ENCODE measurements around the gene VIL1. TPM values are rescaled to one million over a fixed set of nuclear protein-coding genes. Genes with fewer than 3 reads are reported as not detected.

Gene VIL1
- total and polyA plus RNA-seq, 2 of the 13 experiments (the other 11 are each of a cell fraction or from before 2014, with no cell fraction given), result 287 to 301 TPM

- TF ChIP-seq, protein P1, sequence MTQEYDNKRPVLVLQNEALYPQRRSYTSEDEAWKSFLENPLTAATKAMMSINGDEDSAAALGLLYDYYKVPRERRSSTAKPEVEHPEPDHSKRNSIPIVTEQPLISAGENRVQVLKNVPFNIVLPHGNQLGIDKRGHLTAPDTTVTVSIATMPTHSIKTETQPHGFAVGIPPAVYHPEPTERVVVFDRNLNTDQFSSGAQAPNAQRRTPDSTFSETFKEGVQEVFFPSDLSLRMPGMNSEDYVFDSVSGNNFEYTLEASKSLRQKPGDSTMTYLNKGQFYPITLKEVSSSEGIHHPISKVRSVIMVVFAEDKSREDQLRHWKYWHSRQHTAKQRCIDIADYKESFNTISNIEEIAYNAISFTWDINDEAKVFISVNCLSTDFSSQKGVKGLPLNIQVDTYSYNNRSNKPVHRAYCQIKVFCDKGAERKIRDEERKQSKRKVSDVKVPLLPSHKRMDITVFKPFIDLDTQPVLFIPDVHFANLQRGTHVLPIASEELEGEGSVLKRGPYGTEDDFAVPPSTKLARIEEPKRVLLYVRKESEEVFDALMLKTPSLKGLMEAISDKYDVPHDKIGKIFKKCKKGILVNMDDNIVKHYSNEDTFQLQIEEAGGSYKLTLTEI (CRISPR knock-in tag; conservative IDR thresholded peaks at IDR 0.05), result no peak
- peak; percentile 89; the same call in 1 of the 2 replicates for TF ChIP-seq FIP1L1 (IDR thresholded peaks at IDR 0.05; ENCODE audit: borderline replicate concordance, insufficient read depth, low read depth, low read length)
- TF ChIP-seq ATF1 (CRISPR knock-in tag; IDR thresholded peaks at IDR 0.05), result peak; percentile 58
- TF ChIP-seq LRRFIP1 (CRISPR knock-in tag; conservative IDR thresholded peaks at IDR 0.05), result no peak
- TF ChIP-seq HDAC6 (IDR thresholded peaks at IDR 0.05; ENCODE audit: low read depth, low read length), result 0 out of 2 replicates have a peak, but pooled peaks have one; percentile 46
- TF ChIP-seq ZNF431 (CRISPR knock-in tag; IDR thresholded peaks at IDR 0.05; ENCODE audit: borderline replicate concordance, low read depth), result peak; percentile 72; the same call in 1 of the 2 replicates
- no peak for TF ChIP-seq CENPX (CRISPR knock-in tag; IDR thresholded peaks at IDR 0.05)
- no peak for TF ChIP-seq ZNF280B (CRISPR knock-in tag; IDR thresholded peaks at IDR 0.05; ENCODE audit: borderline replicate concordance)
- TF ChIP-seq MEIS1 (CRISPR knock-in tag; IDR thresholded peaks at IDR 0.05; ENCODE audit: borderline replicate concordance), result no peak; the same call in 1 of the 2 replicates
- TF ChIP-seq ZNF605 (CRISPR knock-in tag; IDR thresholded peaks at IDR 0.05), result peak; percentile 91; the same call in 1 of the 2 replicates
- TF ChIP-seq ZXDC (CRISPR knock-in tag; IDR thresholded peaks at IDR 0.05), result no peak
- TF ChIP-seq SPEN (CRISPR knock-in tag; IDR thresholded peaks at IDR 0.05; ENCODE audit: low read depth), result peak; percentile 82
- TF ChIP-seq ZNF549 (CRISPR knock-in tag; IDR thresholded peaks at IDR 0.05), result no peak
- TF ChIP-seq ZNF10 (CRISPR knock-in tag; IDR thresholded peaks at IDR 0.05; ENCODE audit: borderline replicate concordance, low read depth), result no peak
- no peak for TF ChIP-seq RBM22 (optimal IDR thresholded peaks at IDR 0.05; ENCODE audit: low read length)
- TF ChIP-seq, protein P2, sequence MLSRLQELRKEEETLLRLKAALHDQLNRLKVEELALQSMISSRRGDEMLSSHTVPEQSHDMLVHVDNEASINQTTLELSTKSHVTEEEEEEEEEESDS (CRISPR knock-in tag; IDR thresholded peaks at IDR 0.05; ENCODE audit: borderline replicate concordance), result 0 out of 2 replicates have a peak, but pooled peaks have one; percentile 79
- TF ChIP-seq ARID2 (CRISPR knock-in tag; IDR thresholded peaks at IDR 0.05; ENCODE audit: borderline replicate concordance), result peak; percentile 36; the same call in 1 of the 2 replicates
- TF ChIP-seq, protein P3, sequence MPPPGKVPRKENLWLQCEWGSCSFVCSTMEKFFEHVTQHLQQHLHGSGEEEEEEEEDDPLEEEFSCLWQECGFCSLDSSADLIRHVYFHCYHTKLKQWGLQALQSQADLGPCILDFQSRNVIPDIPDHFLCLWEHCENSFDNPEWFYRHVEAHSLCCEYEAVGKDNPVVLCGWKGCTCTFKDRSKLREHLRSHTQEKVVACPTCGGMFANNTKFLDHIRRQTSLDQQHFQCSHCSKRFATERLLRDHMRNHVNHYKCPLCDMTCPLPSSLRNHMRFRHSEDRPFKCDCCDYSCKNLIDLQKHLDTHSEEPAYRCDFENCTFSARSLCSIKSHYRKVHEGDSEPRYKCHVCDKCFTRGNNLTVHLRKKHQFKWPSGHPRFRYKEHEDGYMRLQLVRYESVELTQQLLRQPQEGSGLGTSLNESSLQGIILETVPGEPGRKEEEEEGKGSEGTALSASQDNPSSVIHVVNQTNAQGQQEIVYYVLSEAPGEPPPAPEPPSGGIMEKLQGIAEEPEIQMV (CRISPR knock-in tag; IDR thresholded peaks at IDR 0.05; ENCODE audit: low read depth), result peak; percentile 99
Observed at GRCh38 chr2:218397820-218398436, 21.0 kb upstream of the VIL1 start (continued).

All from HepG2 (cell line).